NCI-H526 treated with DMSO at 0.1 percent for 48 hours (cell line): ENCODE results near the gene RFNG.

Source experiments
- DNase-seq: peaks from one replicate; lab custom pipeline; 2025; lab: John Stamatoyannopoulos, UW

RFNG gene

GRCh38 chr17:82058230-82058854, 6.7 kb upstream of the RFNG start:
- no peak for DNase-seq

DNA sequence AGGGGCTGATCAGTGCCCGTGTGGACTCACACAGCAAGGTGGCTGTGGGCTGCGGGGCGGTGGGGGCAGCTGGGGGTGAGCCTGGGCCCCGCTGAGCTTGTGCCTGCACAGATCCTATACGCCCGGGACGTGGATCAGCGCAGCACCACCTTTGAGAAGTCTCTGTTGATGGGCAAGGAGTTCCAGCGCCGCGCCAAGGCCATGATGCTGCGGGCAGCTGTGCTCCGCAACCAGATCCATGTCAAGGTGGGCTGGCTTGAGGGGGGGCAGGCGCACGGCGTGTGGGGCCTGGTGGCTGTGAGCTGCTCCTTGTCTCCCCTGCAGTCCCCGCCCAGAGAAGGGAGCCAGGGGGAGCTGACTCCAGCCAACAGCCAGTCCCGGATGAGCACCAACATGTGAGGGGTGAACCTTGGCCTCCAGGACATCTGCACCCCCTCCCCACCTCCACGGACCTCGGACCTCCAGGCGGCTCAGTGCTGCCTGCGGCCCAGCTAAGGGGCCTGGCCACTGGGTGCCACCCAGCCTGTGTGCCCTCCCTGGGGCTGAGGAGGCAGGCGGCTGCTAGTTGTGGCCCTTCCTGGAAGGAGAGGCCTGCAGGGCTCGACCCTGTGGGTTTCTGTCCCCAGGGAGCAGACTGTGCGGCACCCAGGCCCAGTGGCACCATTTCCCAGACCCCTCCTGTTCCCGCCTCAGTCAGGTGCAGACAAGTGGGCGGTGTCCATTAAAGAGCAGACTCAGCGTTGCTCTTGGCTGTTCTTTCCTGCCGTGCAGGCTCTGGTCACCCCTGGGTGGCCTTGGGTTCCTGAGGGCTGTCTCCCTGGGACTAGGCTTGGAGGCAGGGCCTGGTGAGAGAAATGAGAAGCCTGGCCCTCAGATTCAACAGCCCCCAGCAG, 5.4 kb upstream of the RFNG start:
- no peak for DNase-seq

GRCh38 chr17:82055965-82056728, 4.5 kb upstream of the RFNG start:
- DNase-seq: no peak

- DNase-seq: no peak
Observed at GRCh38 chr17:82055023-82055964, 3.7 kb upstream of the RFNG start.

- no peak for DNase-seq
Observed at GRCh38 chr17:82054351-82055022, 2.9 kb upstream of the RFNG start.

DNA sequence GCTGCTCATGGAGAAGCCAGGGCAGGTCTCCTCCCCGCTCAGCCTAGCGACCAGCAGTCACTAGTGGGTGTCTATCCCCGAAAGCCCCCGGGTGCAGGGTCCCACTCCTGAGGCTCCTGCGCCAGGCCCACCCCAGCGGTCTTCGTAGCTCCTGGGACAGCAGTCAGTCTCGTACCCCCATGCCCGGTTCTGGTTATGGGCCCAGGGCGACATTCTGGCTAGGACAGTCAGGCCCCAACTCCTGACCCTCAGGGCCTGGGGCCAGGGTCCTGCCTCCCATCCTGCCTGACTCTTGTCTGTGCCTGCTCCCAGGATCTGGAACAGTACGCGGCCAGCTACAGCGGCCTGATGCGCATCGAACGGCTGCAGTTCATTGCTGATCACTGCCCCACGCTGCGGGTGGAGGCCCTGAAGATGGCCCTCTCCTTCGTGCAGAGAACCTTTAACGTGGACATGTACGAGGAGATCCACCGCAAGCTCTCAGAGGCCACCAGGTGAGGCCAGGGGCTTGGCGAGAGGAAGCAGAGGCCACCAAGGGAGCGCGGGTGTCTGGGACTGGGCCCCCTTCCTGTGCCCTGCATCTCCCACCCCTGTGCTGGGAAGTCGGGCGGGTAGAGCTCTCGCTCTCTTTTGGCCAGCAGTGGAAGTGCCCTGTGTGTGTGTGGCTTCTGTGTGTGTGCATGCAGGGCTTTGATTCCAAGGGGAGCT, 2.1 kb upstream of the RFNG start:
- no peak for DNase-seq

DNA sequence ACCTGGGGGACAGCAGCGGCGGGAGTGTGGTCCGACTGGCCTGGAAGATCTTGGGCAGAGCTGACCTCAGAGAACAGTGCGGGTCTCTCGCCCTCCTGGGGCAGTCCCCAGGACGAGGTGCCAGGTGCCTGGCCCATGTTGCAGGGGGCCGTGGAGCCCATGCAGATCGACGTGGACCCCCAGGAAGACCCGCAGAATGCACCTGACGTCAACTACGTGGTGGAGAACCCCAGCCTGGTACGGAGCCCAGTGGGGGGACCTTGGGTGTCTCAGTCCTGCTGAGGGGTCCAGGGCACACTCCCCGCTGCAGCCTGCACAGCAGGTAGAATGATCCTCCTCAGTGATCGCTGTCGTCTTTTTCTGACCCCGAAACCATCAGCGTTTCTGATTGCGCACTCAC, 1.5 kb upstream of the RFNG start:
- DNase-seq: no peak

DNA sequence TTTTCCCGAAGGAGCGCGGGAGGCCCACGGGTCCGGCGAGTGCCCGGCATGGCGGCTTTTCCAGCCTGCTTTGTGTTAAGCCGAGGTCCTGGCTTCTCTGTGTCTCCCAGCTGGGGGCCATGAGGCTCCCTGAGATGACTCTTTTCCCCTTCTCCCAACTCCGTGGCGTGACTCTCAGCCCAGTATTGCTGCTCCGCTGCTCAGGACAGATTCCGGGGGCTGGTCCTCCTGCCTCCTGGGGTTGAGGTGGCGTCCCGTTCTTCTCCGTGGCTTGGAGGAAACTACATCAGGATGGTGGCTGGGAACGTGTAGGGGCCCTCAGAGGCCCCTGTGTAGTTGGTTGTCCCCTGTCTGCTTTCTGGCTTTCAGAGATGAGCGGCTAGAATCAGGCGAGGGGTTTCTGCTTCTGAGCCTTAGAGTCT, 1.0 kb upstream of the RFNG start:
- no peak for DNase-seq

DNA sequence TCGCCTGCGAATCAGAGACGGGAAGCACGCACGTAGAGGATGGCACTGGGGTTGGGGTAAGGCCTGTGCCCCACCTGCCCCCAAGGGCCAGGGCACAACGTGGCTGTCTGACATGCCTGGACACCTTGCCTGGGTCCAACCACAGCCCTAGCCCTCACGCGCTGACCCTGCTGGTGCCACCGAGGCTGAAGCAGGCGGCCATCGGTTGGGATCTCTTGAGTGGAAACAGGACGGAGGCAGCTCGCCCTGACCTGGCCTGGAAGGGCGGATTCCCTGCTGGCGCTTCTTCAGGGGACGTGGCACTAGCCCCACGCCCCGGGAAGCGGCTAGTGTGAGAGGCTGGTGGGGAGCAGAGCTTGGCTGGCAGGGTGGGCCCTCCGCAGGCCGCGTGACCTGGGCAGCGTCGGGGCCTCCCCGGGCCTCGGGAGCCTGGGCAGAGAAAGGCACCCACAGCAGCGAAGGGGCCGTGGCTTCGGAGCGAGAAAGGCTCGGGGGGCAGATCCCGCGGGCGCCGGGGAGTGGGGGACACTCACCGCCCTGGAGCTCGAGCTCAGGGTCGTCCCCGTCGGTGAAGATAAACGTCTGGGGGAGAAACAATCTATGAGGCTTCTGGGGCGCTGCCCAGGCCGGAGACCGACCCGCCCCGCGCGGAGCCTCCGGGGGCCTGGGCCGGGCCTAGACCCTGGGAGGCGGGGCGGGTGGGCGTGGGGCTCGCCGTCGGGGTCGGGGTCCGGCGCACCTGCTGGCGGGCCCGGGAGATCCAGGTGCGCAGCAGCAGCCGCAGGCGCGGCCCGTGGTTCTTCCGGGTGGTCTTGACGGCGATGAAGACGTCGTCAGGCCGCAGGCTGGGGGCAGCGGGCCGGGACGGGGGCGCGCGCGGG, 610 bp downstream of the RFNG start:
- DNase-seq: no peak

DNA sequence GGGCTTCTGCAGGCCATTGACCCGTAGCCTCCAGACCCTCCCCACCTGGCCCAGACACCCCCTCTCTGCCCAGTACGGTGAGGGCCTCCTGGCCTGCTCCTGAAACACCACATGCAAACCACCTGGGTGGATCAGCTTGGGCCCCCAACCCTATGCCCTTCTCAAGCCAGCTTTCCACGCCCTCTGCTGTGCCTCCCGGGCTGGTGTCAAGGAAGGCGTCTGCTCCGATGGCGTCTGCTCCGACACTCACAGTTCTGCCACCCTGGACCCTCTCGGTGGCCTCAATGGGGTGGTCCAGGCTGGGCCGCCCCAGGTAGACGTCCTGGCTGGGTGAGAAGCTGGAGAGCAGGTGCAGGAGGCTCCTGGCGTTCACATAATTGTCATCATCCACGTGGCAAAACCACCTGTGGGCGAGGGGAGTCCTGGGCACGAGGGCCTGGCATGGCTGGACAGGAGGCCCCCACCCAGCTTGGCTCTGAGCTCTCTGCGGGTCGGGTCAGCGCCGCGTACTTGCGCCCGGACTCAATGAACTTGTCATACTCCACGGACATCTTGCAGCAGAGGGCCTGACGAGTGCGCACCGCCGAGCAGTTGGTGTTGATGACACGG, 1.4 kb downstream of the RFNG start:
- no peak for DNase-seq

- DNase-seq: no peak
Observed at GRCh38 chr17:82049521-82049971, 2.1 kb downstream of the RFNG start.

DNA sequence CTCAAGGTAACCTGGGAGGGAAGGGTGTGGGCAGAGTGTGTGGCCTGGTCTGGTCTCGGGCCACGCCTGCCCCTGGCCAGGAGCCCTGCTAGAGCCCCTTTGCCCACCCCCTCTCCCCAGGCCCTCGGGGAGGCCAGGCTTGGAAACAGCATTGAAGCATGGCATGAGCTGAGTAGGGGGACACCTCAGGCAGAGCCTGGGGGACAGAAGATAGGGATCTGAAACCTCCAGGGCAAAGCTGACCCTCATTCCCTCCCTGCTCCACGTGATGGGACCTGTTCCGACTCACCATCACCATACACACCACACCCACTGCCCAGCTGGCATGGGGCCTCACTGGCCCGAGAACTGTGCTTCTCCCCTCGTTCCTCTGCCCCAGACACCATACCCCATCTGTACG, 2.5 kb downstream of the RFNG start:
- no peak for DNase-seq

GRCh38 chr17:82048571-82048971, 3.0 kb downstream of the RFNG start:
- no peak for DNase-seq

- no peak for DNase-seq
Observed at GRCh38 chr17:82047914-82048570, 3.6 kb downstream of the RFNG start.

DNA sequence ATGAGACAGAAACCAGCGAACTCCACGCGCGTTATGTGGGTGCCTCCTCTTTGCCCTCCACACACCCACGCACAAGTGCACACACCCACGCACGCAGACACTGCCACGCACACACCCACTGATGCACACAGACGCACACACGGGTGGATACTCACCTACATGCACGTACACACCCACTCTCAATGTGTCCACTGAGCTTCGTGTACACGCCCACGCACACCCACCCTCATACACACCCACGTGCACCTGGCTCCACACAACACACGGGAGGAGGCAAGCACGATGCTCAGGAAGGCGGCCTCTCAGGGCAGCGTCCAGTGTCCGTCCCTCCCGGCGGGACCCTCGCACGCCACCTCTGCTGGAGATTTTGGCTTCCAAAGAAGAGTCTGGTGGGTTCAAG, 4.2 kb downstream of the RFNG start:
- DNase-seq: no peak

DNA sequence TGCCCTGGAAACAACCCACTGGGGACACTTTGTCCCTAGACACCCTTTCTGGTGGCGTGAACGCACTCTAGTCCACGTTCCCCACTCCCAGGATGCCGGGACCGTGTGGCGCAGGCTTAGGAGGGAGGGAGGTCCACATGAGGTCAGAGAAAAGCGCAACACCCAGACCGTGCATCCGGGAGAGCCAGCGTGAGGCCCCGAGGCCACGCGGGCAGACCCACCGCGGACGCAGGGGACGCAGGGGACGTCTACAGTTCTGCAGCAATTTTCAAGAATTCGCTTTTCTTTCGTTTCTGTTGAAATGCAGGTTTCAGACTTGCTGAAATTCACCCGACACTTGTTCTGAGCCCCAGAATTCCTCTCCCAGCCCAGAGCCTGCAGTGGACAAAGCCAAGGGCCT, 4.7 kb downstream of the RFNG start:
- DNase-seq: no peak

DNA sequence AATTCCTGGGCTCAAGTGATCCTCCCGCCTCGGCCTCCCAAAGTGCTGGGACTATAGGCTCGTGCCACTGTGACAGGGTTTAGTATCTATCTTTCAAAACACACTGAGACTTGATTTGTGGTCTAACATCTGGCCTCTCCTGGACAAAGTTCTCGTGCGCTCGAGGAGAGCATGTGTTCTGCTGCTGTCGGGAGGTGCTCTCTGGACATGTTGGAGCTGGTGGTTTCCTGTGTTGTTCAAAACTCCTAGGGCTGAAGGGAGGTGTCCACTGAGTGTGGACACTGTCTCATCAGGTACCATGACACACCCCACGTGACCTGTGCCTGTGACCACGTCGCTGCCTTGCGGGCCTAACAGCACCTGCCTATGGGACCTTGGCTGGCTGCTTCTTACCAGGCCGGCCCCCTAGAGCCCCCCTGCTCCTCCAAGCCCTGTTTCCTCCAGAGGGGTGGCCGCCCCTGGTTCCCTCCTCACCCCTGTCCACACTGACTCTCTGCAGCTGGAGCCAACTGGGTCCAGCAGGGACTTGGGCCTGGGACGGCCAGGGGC, 5.6 kb downstream of the RFNG start:
- DNase-seq: no peak

- no peak for DNase-seq
Observed at GRCh38 chr17:82043507-82043906, 8.1 kb downstream of the RFNG start.
